H1 (cell line): Measurements from ENCODE around the gene DMXL1. TPM values are rescaled to one million over a fixed set of nuclear protein-coding genes. Genes with fewer than 3 reads are reported as not detected.

ENCODE experiments used
- SIRT6 ChIP-seq: IDR thresholded peaks from one replicate; pipeline ENCODE4 v1.7.1; 2012; ENCODE audit warnings: low read length, inconsistent platforms
- SIX5 ChIP-seq: IDR thresholded peaks from 2 replicates; pipeline ENCODE4 v1.6.1; 2011; ENCODE audit warnings: mild to moderate bottlenecking, low read depth, low read length
- polyA plus RNA-seq, 7 experiments: library from polyadenylated mRNA; depleted of rRNA in 3 of 7; stranded (reverse) in 5 of 7; unstranded in 2 of 7; fragments of >200 nt in 5 of 7; fragments of 200-250 nt in 2 of 7; gene quantifications; 1 replicate in 5 of 7; 2 replicates in 1 of 7; 4 replicates in 1 of 7; pipeline versions ENCODE4 v1.2.1 to v1.2.3, GENCODE V29; 2011 to 2013; ENCODE audit warnings: missing spikeins in 2 of 7, mixed read lengths in 2 of 7
- total RNA-seq: library from RNA; stranded (reverse); fragmentation: NEBNext Ultra II Directional; extraction: Animal tissue kit (Norgen Biotek cat#: 25700); gene quantifications from 2 replicates; pipeline ENCODE4 v1.2.1, GENCODE V29; 2021

DMXL1 gene
- total and polyA plus RNA-seq, 2 of the 8 experiments (the other 6 are each of a cell fraction or from before 2014, with no cell fraction given): 10.1 to 43.9 TPM

DNA sequence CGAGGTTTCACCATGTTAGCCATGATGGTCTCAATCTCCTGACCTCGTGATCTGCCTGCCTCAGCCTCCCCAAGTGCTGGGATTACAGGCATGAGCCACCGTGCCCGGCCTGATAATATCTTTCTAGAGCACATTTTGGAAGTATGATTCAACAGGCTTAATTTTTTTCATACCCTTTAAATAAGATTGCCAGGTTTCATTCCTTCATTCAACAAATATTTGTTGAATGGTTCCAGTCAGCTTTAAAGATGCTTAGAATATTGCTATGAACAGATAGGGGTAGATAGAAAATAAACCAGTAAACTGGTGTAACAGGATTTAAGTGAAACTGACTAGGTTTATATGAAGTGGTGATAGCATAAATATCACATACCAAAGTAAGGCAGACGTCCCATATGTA, 41.3 kb downstream of the DMXL1 start (continued):
- TF ChIP-seq SIRT6 (no peak), SIX5 (no peak)
